HG02678 (cell line): ENCODE measurements around the gene BMP6.

ENCODE experiments used
- ATAC-seq: cut with Tn5 transposase; IDR thresholded peaks from one replicate; pipeline ENCODE4 v1.9.1; 2021; ENCODE audit warnings: mild to moderate bottlenecking, moderate library complexity; ENCODE audit not compliant: unreplicated experiment

BMP6 gene

DNA sequence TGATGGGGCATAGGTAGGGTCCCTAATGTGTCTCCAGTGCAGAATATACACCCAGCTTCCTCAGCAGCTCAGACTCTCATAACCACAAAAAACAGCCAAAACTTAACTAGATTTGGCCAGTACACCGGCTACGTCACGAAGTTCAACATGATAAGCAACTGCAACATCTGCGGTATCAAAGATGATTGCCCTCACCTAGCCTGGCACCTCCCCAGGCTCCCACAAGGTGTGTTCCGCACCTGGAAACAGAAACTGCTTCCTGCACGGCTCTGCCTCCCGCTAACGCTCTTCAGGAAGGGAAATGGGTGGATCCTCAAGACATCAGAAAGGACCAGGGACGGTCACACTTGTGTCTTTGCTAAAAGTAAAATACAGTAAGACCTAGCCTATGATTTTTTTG is 175.2 kb downstream of the BMP6 start:
- ATAC-seq = no peak

- no peak for ATAC-seq
Observed at GRCh38 chr6:7901780-7902179, 175.9 kb downstream of the BMP6 start.

GRCh38 chr6:7902221-7902620 is 176.3 kb downstream of the BMP6 start:
- ATAC-seq = no peak

DNA sequence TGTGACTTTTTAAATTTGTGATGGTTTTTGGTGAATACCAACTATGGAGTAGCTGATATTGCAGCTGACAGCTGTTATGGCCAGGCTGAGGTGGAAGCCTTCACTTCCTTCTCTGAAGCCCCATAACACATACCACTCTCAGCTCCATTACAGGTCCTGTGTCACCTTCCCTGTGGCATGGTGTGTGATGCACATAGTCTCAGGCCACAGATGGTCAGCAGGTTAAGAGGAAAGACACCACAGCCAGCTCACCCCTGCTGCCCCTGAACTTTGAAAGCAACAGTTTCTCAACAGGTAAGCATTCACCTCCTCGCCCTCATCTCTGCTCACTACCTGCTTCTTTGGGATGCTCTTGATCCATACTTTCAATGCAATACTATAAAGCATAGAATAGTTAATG is 177.0 kb downstream of the BMP6 start:
- no peak for ATAC-seq

DNA sequence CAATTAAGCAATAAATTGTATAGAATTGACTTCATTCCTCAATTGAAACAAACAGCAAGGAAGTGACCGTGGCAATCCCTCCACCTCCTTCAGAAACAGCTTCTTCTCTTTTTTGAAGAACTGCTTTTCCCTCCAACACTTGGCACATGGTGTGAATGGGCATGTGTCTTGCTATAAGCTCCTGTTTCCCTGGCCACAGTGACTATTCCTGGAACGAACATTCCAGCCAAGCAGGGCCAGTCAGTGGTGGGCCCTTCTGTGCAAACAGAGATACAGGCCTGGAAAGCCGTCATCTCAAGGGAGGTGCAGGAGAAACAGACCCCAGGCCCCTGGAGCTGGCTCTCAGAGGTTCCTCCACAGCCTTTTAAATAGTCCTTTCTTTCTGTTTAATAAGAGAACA is 177.8 kb downstream of the BMP6 start:
- ATAC-seq = no peak

DNA sequence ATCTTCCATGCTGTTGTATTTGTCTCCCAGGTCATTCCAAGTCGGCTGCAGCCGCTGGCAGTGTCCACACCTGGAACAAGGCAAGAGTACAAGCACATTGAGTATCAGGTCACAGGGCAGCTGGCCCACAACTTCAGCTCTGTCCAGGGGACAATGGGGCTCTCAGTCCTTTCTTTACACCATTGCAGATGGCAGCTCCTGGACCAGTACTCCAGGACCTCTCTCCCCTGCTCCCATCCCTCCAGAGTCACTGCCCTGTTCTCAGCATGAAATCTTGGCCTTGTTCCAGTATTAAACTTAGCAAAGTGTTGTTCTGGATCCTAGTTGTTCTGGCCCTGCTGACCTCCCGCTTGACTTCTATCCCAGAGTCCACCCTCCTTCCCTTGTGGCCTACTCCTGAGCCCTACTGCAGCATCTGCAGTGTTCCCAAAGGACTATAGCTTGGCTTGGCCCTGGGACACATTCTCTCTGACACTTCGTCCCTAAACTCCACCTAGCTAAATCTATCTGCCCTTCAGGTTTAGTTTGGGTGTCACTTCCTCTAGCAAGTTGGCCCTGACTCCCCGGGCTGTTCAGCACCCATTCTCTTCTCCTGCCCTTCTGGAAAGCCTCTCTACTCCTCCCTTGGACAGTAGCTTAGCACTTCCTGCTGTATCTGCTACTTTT is 178.9 kb downstream of the BMP6 start:
- no peak for ATAC-seq

GRCh38 chr6:7905416-7905815 is 179.5 kb downstream of the BMP6 start:
- ATAC-seq = no peak

DNA sequence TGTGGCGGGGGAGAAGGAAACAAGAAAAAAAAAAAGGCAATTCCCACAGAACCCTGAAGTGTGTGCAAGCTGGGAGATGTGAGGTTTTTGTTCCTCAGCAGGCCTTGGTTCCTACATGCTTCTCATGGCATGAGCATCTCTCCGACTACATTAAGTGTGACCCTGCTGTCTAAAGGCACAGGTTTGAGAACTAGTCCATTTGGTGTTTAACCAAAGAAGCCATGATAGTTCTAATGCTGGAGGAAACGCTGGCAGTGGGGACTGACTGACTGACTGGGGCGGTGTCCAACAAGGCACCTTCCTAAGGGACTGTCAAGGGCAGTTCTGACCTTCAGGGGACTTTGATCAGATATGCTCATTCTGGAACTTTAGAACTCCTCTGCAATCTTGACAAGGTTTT is 180.8 kb downstream of the BMP6 start:
- no peak for ATAC-seq

GRCh38 chr6:7907159-7907558 is 181.3 kb downstream of the BMP6 start:
- no peak for ATAC-seq

GRCh38 chr6:7909323-7910276 is 183.7 kb downstream of the BMP6 start:
- ATAC-seq = peak; percentile 29

DNA sequence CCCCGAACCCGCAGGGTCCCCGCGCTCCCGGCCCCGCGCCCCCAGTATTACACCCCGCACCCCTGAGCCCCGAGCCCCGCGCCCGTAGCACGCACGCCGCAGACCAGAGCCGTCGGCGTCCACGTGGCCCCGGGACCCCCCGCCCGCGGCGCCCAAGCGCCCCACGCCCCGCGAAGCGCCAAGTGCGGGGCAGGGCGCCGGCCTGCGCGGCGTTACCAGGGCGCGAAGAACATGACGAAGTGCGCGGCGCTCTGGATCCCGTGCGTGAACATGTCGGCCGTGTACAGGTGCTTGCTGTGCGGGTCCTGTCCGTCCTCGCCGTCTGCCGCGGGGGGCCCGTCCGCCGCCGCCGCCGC is 184.4 kb downstream of the BMP6 start:
- ATAC-seq = peak; percentile 23

GRCh38 chr6:7910654-7911344 is 184.9 kb downstream of the BMP6 start, which contains the start of gene TXNDC5:
TSS of gene TXNDC5 (minus strand) at chr6:7910788. CDS start at chr6:7910776, 12 bp downstream.
- peak; percentile 61 for ATAC-seq

- no peak for ATAC-seq
Observed at GRCh38 chr6:7911345-7911725, 185.4 kb downstream of the BMP6 start.

DNA sequence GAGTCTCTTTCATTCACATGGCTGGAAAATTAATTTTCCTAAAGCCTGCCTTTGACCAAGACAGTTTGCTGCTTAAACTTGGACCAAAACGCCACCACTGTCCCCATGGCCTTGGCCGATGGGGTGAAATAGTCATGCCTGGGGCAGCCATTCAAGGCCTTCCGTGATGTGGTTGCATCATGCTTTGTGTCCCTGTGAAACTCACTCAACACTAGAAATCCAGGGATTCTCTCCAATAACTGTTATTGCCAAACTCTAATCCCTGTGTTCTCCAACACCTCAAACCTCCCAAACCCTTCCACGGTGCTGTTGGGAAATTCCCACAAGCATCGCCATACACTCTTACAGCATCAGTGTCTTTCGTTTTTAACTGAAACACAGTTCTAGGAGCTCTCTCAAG is 186.1 kb downstream of the BMP6 start:
- ATAC-seq = no peak

- no peak for ATAC-seq
Observed at GRCh38 chr6:7912736-7913517, 187.0 kb downstream of the BMP6 start.

GRCh38 chr6:7914311-7914710 is 188.4 kb downstream of the BMP6 start:
- ATAC-seq = no peak

- peak; percentile 34 for ATAC-seq
Observed at GRCh38 chr6:7914991-7915789, 189.3 kb downstream of the BMP6 start.

DNA sequence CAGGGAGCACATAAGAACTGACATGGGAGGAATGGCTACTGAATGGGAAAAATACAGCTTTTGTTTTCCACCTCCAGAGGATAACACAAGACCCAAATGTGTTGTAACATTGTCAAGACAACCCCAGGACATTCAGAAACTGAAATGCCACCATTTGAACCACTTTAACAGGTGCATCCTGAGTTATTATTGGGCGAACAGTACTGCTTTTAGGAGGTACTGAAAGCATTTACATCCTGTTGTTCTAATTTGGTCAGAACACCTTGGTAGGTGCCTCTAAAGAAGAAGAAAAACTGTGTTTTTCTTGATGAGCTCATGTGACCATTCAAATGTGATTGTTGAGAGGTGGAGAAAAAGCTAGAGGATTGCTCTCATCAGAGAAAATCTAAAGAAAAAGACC is 191.1 kb downstream of the BMP6 start:
- peak; percentile 86 for ATAC-seq

DNA sequence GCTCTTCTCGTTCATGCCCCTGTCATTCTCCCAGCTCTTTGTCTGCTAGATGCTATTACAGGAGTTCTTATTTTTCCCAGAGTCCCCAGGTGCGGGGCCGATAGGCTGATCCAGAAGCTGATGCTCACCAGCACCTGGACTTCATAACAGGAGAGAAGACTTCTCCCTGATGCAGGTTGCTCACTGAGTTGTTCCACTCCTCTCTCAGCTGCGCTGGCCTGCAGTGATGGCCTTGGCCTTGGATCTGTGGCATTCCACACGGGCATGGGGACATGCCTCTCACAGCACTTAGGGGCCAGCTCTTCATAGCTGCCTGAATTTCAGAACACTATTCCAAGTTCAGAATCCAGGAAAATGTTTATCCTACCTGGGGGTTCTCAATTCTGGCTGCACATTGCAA is 191.8 kb downstream of the BMP6 start:
- ATAC-seq = no peak

DNA sequence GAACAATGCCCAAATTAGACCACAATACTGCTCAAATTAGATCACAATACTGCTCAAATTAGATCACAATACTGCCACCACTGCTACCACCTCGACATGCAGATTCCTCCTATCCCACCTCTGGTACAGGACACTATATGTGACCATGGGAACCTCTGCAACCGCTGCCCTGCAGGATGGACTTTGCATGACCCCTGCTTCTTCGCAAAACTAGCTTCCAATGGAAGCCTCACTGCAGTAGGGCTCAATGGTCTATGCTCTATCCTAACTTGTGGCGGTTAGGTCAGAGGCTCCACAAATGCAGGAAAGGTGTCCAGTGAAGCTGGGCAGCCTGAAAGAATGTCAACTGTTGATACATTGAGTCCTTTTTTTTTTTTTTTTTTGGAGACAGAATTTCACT is 192.5 kb downstream of the BMP6 start:
- no peak for ATAC-seq
